ENCODE results near the gene LHFPL2.

Gene LHFPL2

GRCh38 chr5:78626009-78626571 is 22.5 kb downstream of the LHFPL2 start:
- H3K36me3 ChIP-seq (ENCODE audit: control insufficient read depth, low read length) = no peaks in the 10 kb centered on the region
- H3K4me3 ChIP-seq (ENCODE audit: low read length) = no peak overlapping the region
- no peaks in the 10 kb centered on the region for H4K20me1 ChIP-seq (ENCODE audit: control insufficient read depth, insufficient read depth, low read depth, low read length)
- no peak overlapping the region for H3K27ac ChIP-seq (ENCODE audit: low read depth, low read length)
- no peaks in the 10 kb centered on the region for H3K9me2 ChIP-seq (replicated peaks; ENCODE audit: control insufficient read depth, low read length)
- H3K4me1 ChIP-seq (ENCODE audit: control insufficient read depth, low read length) = no peaks in the 10 kb centered on the region
- TF ChIP-seq CTCF (IDR thresholded peaks at IDR 0.05; ENCODE audit: low read depth, low read length, poor library complexity, severe bottlenecking) (no peak), EZH2phosphoT487 (IDR thresholded peaks at IDR 0.05; ENCODE audit: borderline replicate concordance, low read length) (no peak)
- no peaks in the 10 kb centered on the region for H3F3A ChIP-seq (ENCODE audit: control insufficient read depth, insufficient read depth)
- H3K4me2 ChIP-seq (ENCODE audit: low read length) = no peak overlapping the region
- no peaks in the 10 kb centered on the region for H3K79me2 ChIP-seq (ENCODE audit: control insufficient read depth, low read length)
- H3K27me3 ChIP-seq (ENCODE audit: control insufficient read depth, low read length) = no peaks in the 10 kb centered on the region
- no peaks in the 10 kb centered on the region for H3K9me3 ChIP-seq (ENCODE audit: control insufficient read depth, insufficient read depth, low read length)

DNA sequence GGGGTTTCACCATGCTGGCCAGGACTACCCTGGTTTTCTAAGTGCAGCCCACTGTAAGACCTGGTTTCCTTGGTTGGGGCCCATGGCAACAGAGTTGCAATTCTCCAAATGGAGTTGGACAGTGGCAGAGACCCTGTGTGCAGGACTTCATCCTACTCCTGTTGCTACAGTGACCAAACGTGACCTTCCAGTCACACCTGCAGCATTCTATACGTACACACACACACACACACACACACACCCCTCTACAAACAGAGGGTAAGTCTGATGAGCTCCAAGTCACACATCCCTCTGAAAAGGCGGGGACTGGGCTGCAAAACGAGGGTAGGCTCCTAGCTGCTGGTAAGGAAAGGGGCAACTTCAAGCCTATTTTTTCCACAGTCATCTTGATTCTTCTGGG is 23.6 kb downstream of the LHFPL2 start:
- Histone ChIP-seq H3K36me3 (ENCODE audit: control insufficient read depth, low read length) (no peaks in the 10 kb centered on the region), H4K20me1 (ENCODE audit: control insufficient read depth, insufficient read depth, low read depth, low read length) (no peaks in the 10 kb centered on the region), H3K9me2 (replicated peaks; ENCODE audit: control insufficient read depth, low read length) (no peaks in the 10 kb centered on the region), H3K27me3 (ENCODE audit: control insufficient read depth, low read length) (no peaks in the 10 kb centered on the region), H3K4me3 (ENCODE audit: low read length) (no peak overlapping the region), H3K4me1 (ENCODE audit: control insufficient read depth, low read length) (no peaks in the 10 kb centered on the region), H3K4me2 (ENCODE audit: low read length) (no peak overlapping the region), H3K79me2 (ENCODE audit: control insufficient read depth, low read length) (no peaks in the 10 kb centered on the region), H3K9me3 (ENCODE audit: control insufficient read depth, insufficient read depth, low read length) (no peaks in the 10 kb centered on the region), H3K27ac (ENCODE audit: low read depth, low read length) (no peak overlapping the region), H3F3A (ENCODE audit: control insufficient read depth, insufficient read depth) (no peaks in the 10 kb centered on the region)
- TF ChIP-seq CTCF (IDR thresholded peaks at IDR 0.05; ENCODE audit: low read depth, low read length, poor library complexity, severe bottlenecking) (no peak), EZH2phosphoT487 (IDR thresholded peaks at IDR 0.05; ENCODE audit: borderline replicate concordance, low read length) (no peak)

- Histone ChIP-seq H3F3A (ENCODE audit: control insufficient read depth, insufficient read depth) (no peaks in the 10 kb centered on the region), H3K4me1 (ENCODE audit: control insufficient read depth, low read length) (no peaks in the 10 kb centered on the region), H3K9me3 (ENCODE audit: control insufficient read depth, insufficient read depth, low read length) (no peaks in the 10 kb centered on the region), H3K4me2 (ENCODE audit: low read length) (no peak overlapping the region), H3K27me3 (ENCODE audit: control insufficient read depth, low read length) (no peaks in the 10 kb centered on the region), H3K27ac (ENCODE audit: low read depth, low read length) (no peak overlapping the region), H3K79me2 (ENCODE audit: control insufficient read depth, low read length) (no peaks in the 10 kb centered on the region), H4K20me1 (ENCODE audit: control insufficient read depth, insufficient read depth, low read depth, low read length) (no peaks in the 10 kb centered on the region), H3K9me2 (replicated peaks; ENCODE audit: control insufficient read depth, low read length) (no peaks in the 10 kb centered on the region), H3K4me3 (ENCODE audit: low read length) (no peak overlapping the region), H3K36me3 (ENCODE audit: control insufficient read depth, low read length) (no peaks in the 10 kb centered on the region)
- TF ChIP-seq EZH2phosphoT487 (IDR thresholded peaks at IDR 0.05; ENCODE audit: borderline replicate concordance, low read length) = no peak
- no peak for TF ChIP-seq CTCF (IDR thresholded peaks at IDR 0.05; ENCODE audit: low read depth, low read length, poor library complexity, severe bottlenecking)
Measured at GRCh38 chr5:78624011-78624541, 24.5 kb downstream of the LHFPL2 start.
